ENCODE measurements around the gene AMZ2. TPM values are rescaled to one million over a fixed set of nuclear protein-coding genes. Genes with fewer than 3 reads are reported as not detected.
"Not testable (repeated sequence)": the region's sequence is repeated elsewhere in the genome, so short reads cannot be mapped to it uniquely, and the experiment has no call there.

Gene AMZ2
- total and polyA plus RNA-seq, 2 experiments from 2014 or later, result 54.2 to 71.5 TPM

DNA sequence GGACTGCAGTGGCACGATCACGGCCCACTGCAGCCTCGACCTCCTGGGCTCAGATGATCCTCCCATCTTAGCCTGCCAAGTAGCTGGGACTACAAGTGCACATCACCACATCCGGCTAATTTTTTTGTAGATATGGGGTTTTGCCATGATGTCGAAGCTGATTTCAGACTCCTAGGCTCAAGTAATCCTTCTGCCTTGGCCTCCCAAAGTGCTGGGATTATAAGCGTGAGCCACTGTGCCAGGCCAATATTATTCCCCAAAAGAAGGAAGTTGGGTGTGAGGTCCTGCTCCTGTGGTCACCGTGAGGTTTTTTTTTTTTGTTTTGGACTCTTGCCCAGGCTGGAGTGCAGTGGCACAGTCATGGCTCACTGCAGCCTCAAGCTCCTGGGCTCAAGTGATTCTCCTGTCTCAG lies 1.5 kb downstream of the AMZ2 start (continued):
- TF ChIP-seq, protein P1, sequence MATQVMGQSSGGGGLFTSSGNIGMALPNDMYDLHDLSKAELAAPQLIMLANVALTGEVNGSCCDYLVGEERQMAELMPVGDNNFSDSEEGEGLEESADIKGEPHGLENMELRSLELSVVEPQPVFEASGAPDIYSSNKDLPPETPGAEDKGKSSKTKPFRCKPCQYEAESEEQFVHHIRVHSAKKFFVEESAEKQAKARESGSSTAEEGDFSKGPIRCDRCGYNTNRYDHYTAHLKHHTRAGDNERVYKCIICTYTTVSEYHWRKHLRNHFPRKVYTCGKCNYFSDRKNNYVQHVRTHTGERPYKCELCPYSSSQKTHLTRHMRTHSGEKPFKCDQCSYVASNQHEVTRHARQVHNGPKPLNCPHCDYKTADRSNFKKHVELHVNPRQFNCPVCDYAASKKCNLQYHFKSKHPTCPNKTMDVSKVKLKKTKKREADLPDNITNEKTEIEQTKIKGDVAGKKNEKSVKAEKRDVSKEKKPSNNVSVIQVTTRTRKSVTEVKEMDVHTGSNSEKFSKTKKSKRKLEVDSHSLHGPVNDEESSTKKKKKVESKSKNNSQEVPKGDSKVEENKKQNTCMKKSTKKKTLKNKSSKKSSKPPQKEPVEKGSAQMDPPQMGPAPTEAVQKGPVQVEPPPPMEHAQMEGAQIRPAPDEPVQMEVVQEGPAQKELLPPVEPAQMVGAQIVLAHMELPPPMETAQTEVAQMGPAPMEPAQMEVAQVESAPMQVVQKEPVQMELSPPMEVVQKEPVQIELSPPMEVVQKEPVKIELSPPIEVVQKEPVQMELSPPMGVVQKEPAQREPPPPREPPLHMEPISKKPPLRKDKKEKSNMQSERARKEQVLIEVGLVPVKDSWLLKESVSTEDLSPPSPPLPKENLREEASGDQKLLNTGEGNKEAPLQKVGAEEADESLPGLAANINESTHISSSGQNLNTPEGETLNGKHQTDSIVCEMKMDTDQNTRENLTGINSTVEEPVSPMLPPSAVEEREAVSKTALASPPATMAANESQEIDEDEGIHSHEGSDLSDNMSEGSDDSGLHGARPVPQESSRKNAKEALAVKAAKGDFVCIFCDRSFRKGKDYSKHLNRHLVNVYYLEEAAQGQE (IDR thresholded peaks at IDR 0.05; ENCODE audit: unreplicated experiment), result no peak
- TF ChIP-seq JUNB (IDR thresholded peaks at IDR 0.05; ENCODE audit: unreplicated experiment) (no peak), ZNF331 (CRISPR knock-in tag; IDR thresholded peaks at IDR 0.05; ENCODE audit: low read depth) (no peak), NANOG (IDR thresholded peaks at IDR 0.05; ENCODE audit: borderline replicate concordance) (no peak), CREB1 (CRISPR knock-in tag; IDR thresholded peaks at IDR 0.05; ENCODE audit: low read depth) (no peak)

DNA sequence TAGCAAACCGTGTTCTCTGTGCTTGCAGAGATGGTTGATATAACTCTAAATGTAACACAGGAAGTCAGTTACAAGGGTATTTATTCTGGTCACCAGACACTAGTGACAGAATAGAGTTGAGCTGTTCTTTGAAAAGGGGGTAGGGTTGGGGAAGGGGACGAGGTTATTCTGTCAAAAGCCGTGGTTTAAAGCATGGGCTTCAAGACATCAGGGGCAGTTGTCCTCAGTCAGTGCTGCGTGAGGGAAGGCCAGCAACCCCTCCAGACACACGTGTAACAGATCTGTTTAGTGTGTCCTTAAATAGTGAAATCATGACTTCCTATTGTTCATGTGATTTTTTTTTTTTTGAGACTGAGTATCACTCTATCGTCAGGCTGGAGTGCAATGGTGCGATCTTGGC lies 5.6 kb downstream of the AMZ2 start:
- peaks cover 10% of the 10 kb centered on the region; the same call in 1 of the 2 replicates for H3K36me3 ChIP-seq (ENCODE audit: insufficient read depth)
- H3K4me3 ChIP-seq; H3K27me3 Mint-ChIP-seq (ENCODE audit: insufficient read depth, low read depth, poor library complexity); ATAC-seq; H2AFZ ChIP-seq; H3K27ac ChIP-seq (ENCODE audit: low read depth); DNase-seq (ENCODE audit: low spot score); H3K79me2 ChIP-seq (replicated peaks; ENCODE audit: insufficient read depth); H4K20me1 ChIP-seq (replicated peaks; ENCODE audit: insufficient read depth); H3K4me3 Mint-ChIP-seq; H3K9me3 Mint-ChIP-seq; H3K4me2 ChIP-seq; H3K4me1 ChIP-seq (ENCODE audit: insufficient read depth); H3K27me3 ChIP-seq (ENCODE audit: insufficient read depth); H3K27ac Mint-ChIP-seq; H3F3A ChIP-seq (replicated peaks; ENCODE audit: low read depth); H3K9me2 ChIP-seq (ENCODE audit: insufficient read depth): not testable (repeated sequence)
- H3K36me3 Mint-ChIP-seq (ENCODE audit: low read depth), result peaks cover 20% of the 10 kb centered on the region; the same call in 2 of the 3 replicates
- peaks cover 16% of the 10 kb centered on the region for H3K4me1 Mint-ChIP-seq

DNA sequence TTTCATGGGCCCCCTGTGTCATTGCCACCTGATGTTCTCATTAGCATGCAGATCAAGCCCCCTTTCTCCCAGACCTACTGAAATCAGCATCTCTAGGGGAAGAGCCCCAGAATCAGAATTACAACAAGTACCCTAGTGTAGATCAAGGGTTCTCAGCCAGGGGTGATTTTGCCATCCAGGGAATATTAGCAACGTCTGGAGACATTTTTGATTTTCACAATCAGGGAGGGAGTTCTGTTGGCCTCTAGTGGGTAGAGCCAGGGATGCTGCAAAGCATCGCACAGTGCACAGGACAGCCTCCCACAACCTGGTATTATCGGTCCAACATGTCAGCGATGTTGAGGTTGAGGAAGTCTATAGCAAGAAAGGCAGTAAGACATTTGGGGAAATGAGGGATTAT lies 7.3 kb downstream of the AMZ2 start:
- no peak overlapping the region for H3K27ac ChIP-seq (ENCODE audit: low read depth)
- H3K79me2 ChIP-seq (replicated peaks; ENCODE audit: insufficient read depth), result no peaks in the 10 kb centered on the region
- H3K36me3 Mint-ChIP-seq (ENCODE audit: low read depth), result peaks cover 20% of the 10 kb centered on the region; the same call in 2 of the 3 replicates
- H3K4me1 Mint-ChIP-seq, result peaks cover 17% of the 10 kb centered on the region
- H3K4me1 ChIP-seq (ENCODE audit: insufficient read depth), result peaks cover 5% of the 10 kb centered on the region; the same call in 1 of the 2 replicates
- H4K20me1 ChIP-seq (replicated peaks; ENCODE audit: insufficient read depth), result no peaks in the 10 kb centered on the region
- TF ChIP-seq STAT1 (IDR thresholded peaks at IDR 0.05; ENCODE audit: unreplicated experiment) (no peak), EZH2 (IDR thresholded peaks at IDR 0.05; ENCODE audit: low read depth, unreplicated experiment) (no peak), CREB1 (CRISPR knock-in tag; IDR thresholded peaks at IDR 0.05; ENCODE audit: low read depth) (no peak), JUNB (IDR thresholded peaks at IDR 0.05; ENCODE audit: unreplicated experiment) (no peak), EZH2phosphoT487 (IDR thresholded peaks at IDR 0.05; ENCODE audit: unreplicated experiment) (no peak)
- TF ChIP-seq, protein P2, sequence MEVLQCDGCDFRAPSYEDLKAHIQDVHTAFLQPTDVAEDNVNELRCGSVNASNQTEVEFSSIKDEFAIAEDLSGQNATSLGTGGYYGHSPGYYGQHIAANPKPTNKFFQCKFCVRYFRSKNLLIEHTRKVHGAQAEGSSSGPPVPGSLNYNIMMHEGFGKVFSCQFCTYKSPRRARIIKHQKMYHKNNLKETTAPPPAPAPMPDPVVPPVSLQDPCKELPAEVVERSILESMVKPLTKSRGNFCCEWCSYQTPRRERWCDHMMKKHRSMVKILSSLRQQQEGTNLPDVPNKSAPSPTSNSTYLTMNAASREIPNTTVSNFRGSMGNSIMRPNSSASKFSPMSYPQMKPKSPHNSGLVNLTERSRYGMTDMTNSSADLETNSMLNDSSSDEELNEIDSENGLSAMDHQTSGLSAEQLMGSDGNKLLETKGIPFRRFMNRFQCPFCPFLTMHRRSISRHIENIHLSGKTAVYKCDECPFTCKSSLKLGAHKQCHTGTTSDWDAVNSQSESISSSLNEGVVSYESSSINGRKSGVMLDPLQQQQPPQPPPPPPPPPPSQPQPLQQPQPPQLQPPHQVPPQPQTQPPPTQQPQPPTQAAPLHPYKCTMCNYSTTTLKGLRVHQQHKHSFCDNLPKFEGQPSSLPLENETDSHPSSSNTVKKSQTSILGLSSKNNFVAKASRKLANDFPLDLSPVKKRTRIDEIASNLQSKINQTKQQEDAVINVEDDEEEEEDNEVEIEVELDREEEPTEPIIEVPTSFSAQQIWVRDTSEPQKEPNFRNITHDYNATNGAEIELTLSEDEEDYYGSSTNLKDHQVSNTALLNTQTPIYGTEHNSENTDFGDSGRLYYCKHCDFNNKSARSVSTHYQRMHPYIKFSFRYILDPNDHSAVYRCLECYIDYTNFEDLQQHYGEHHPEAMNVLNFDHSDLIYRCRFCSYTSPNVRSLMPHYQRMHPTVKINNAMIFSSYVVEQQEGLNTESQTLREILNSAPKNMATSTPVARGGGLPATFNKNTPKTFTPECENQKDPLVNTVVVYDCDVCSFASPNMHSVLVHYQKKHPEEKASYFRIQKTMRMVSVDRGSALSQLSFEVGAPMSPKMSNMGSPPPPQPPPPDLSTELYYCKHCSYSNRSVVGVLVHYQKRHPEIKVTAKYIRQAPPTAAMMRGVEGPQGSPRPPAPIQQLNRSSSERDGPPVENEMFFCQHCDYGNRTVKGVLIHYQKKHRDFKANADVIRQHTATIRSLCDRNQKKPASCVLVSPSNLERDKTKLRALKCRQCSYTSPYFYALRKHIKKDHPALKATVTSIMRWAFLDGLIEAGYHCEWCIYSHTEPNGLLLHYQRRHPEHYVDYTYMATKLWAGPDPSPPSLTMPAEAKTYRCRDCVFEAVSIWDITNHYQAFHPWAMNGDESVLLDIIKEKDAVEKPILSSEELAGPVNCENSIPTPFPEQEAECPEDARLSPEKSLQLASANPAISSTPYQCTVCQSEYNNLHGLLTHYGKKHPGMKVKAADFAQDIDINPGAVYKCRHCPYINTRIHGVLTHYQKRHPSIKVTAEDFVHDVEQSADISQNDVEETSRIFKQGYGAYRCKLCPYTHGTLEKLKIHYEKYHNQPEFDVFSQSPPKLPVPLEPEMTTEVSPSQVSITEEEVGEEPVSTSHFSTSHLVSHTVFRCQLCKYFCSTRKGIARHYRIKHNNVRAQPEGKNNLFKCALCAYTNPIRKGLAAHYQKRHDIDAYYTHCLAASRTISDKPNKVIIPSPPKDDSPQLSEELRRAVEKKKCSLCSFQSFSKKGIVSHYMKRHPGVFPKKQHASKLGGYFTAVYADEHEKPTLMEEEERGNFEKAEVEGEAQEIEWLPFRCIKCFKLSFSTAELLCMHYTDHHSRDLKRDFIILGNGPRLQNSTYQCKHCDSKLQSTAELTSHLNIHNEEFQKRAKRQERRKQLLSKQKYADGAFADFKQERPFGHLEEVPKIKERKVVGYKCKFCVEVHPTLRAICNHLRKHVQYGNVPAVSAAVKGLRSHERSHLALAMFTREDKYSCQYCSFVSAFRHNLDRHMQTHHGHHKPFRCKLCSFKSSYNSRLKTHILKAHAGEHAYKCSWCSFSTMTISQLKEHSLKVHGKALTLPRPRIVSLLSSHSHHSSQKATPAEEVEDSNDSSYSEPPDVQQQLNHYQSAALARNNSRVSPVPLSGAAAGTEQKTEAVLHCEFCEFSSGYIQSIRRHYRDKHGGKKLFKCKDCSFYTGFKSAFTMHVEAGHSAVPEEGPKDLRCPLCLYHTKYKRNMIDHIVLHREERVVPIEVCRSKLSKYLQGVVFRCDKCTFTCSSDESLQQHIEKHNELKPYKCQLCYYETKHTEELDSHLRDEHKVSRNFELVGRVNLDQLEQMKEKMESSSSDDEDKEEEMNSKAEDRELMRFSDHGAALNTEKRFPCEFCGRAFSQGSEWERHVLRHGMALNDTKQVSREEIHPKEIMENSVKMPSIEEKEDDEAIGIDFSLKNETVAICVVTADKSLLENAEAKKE (CRISPR knock-in tag; IDR thresholded peaks at IDR 0.05), result no peak
- TF ChIP-seq, protein P3, sequence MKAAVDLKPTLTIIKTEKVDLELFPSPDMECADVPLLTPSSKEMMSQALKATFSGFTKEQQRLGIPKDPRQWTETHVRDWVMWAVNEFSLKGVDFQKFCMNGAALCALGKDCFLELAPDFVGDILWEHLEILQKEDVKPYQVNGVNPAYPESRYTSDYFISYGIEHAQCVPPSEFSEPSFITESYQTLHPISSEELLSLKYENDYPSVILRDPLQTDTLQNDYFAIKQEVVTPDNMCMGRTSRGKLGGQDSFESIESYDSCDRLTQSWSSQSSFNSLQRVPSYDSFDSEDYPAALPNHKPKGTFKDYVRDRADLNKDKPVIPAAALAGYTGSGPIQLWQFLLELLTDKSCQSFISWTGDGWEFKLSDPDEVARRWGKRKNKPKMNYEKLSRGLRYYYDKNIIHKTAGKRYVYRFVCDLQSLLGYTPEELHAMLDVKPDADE (IDR thresholded peaks at IDR 0.05), result no peak
- H3K27me3 Mint-ChIP-seq (ENCODE audit: insufficient read depth, low read depth, poor library complexity), result peaks cover 6% of the 10 kb centered on the region
- H3F3A ChIP-seq (replicated peaks; ENCODE audit: low read depth), result no peaks in the 10 kb centered on the region
- H3K9me2 ChIP-seq (ENCODE audit: insufficient read depth), result no peaks in the 10 kb centered on the region
- no peak overlapping the region for H3K4me2 ChIP-seq
- H3K27me3 ChIP-seq (ENCODE audit: insufficient read depth), result no peaks in the 10 kb centered on the region
- H3K4me3 ChIP-seq, result no peak overlapping the region
- no peaks in the 10 kb centered on the region for H3K9me3 Mint-ChIP-seq
- H3K36me3 ChIP-seq (ENCODE audit: insufficient read depth), result peaks cover 10% of the 10 kb centered on the region; the same call in 1 of the 2 replicates
- ATAC-seq, result no peak; the same call in 2 of the 3 replicates
- no peak for DNase-seq (ENCODE audit: low spot score)
- H3K27ac Mint-ChIP-seq, result no peak overlapping the region
- no peak overlapping the region for H2AFZ ChIP-seq
- no peak overlapping the region for H3K4me3 Mint-ChIP-seq

Data from GM23338 (cell line).